ENCODE data around the gene CLTRN. TPM values are rescaled to one million over a fixed set of nuclear protein-coding genes. Genes with fewer than 3 reads are reported as not detected.

The CLTRN gene
- total RNA-seq, 1 donor from 2014 or later, result 0.16 TPM

DNA sequence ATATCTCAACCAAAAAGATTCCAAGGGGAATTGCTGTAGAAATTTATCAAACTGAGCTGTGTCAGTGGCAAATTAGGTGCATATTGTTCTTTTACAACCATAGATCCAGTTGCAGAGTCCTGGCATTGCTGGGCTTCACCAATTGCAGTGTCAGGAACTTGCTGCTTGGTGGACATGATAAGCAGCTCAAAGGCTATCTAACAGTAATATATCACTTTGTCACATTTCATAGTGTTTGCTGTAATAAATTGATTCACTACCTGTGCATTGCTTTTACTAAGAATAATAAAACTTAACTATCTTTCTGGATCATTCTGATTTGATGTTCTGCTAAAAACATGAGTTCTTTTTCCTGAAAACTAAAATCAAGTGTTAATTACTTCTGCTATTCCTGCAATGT is 33.0 kb downstream of the CLTRN start:
- Mint-ChIP-seq H3K36me3 (ENCODE audit: low read depth) (no peaks in the 10 kb centered on the region), H3K9me3 (no peaks in the 10 kb centered on the region), H3K27ac (no peak overlapping the region), H3K4me1 (no peaks in the 10 kb centered on the region), H3K27me3 (peaks cover 5% of the 10 kb centered on the region), H3K4me3 (no peak overlapping the region)
- intact Hi-C loops (cut with micrococcal nuclease), result no loop called here
- no peak for DNase-seq

DNA sequence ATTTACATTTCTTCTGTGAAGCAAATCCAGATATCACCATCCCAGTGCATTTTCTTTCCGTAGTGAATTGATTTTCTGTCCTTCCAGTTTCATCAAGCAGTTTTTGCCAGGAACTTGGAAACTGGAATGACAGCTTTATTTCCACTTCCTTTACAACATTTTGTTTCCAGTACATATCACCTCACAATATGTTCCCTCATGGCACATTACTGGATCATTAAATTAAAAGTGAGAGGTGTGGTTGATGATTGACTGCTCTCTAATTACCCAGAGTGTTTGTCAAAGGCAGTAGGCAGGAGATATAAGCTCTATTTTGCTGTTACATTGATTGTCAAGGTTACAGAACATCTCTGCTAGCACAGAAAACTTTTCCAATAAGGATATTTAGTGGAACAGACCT is 41.6 kb downstream of the CLTRN start:
- DNase-seq, result no peak
- Mint-ChIP-seq H3K9me3 (no peaks in the 10 kb centered on the region), H3K36me3 (ENCODE audit: low read depth) (no peaks in the 10 kb centered on the region), H3K4me1 (no peaks in the 10 kb centered on the region), H3K27me3 (peaks cover 2% of the 10 kb centered on the region), H3K4me3 (no peak overlapping the region), H3K27ac (no peak overlapping the region)
- intact Hi-C loops (cut with micrococcal nuclease), result no loop called here

GRCh38 chrX:15619053-15619755 is 45.4 kb downstream of the CLTRN start:
- DNase-seq, result no peak
- Mint-ChIP-seq H3K27me3 (peaks cover 2% of the 10 kb centered on the region), H3K36me3 (ENCODE audit: low read depth) (no peaks in the 10 kb centered on the region), H3K4me1 (no peaks in the 10 kb centered on the region), H3K4me3 (no peak overlapping the region), H3K9me3 (no peaks in the 10 kb centered on the region), H3K27ac (no peak overlapping the region)
- intact Hi-C loops (cut with micrococcal nuclease), result no loop called here

GRCh38 chrX:15617111-15617510 is 47.5 kb downstream of the CLTRN start:
- H3K4me3 Mint-ChIP-seq, result no peak overlapping the region
- no peak overlapping the region for H3K27ac Mint-ChIP-seq
- H3K36me3 Mint-ChIP-seq (ENCODE audit: low read depth), result no peaks in the 10 kb centered on the region
- no peaks in the 10 kb centered on the region for H3K9me3 Mint-ChIP-seq
- intact Hi-C loops (cut with micrococcal nuclease), result no loop called here
- H3K4me1 Mint-ChIP-seq, result no peaks in the 10 kb centered on the region
- H3K27me3 Mint-ChIP-seq, result peaks cover 2% of the 10 kb centered on the region
- DNase-seq, result no peak

DNA sequence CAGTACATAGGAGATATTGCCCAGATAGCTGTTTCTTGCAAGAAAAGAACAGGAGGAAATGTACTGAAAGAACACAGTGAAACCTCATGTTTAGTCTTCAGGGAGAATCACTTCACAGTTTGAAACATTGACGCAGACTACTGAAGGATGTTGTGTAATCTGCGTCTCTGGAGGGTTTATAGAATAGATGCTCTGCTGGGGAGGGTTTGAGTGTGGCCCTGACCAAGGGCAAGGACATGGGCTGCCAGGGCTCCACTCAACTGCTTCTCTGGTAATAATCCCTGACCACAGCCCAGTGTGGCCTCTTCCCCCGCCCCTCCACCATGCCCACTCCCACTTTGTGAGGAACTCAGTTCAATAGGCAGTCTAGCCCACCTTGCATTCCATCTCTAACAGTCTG is 48.1 kb downstream of the CLTRN start:
- intact Hi-C loops (cut with micrococcal nuclease), result no loop called here
- Mint-ChIP-seq H3K36me3 (ENCODE audit: low read depth) (no peaks in the 10 kb centered on the region), H3K9me3 (no peaks in the 10 kb centered on the region), H3K27me3 (peaks cover 2% of the 10 kb centered on the region), H3K4me3 (no peak overlapping the region), H3K4me1 (no peaks in the 10 kb centered on the region), H3K27ac (no peak overlapping the region)
- DNase-seq, result no peak

DNA sequence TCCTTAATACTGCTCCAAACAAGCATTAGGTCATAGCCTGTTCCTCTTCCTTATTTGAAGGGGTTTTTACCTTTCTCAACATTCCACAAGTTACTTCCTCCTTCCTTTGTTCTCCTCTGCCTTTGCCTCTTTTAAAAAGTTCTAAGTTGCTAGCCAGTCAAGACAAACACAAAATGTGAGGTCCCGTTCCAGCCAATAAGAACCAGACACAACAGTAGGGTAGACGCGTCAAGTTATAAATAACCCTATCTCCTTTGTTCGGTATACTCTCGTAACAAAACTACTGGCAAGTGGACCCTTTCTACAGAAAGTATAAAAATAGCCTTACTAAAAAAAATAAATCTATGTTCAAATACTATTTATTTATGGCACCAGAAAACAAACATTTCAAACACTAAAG is 57.5 kb downstream of the CLTRN start:
- Mint-ChIP-seq H3K9me3 (no peaks in the 10 kb centered on the region), H3K27ac (no peak overlapping the region), H3K36me3 (ENCODE audit: low read depth) (no peaks in the 10 kb centered on the region), H3K4me1 (no peaks in the 10 kb centered on the region), H3K27me3 (peaks cover 2% of the 10 kb centered on the region), H3K4me3 (no peak overlapping the region)
- no peak for DNase-seq
- intact Hi-C loops (cut with micrococcal nuclease), result no loop called here

GRCh38 chrX:15606136-15606535 is 58.5 kb downstream of the CLTRN start:
- Mint-ChIP-seq H3K4me1 (no peaks in the 10 kb centered on the region), H3K27ac (no peak overlapping the region), H3K36me3 (ENCODE audit: low read depth) (no peaks in the 10 kb centered on the region), H3K9me3 (no peaks in the 10 kb centered on the region), H3K27me3 (peaks cover 2% of the 10 kb centered on the region), H3K4me3 (no peak overlapping the region)
- DNase-seq, result no peak
- intact Hi-C loops (cut with micrococcal nuclease), result no loop called here

DNA sequence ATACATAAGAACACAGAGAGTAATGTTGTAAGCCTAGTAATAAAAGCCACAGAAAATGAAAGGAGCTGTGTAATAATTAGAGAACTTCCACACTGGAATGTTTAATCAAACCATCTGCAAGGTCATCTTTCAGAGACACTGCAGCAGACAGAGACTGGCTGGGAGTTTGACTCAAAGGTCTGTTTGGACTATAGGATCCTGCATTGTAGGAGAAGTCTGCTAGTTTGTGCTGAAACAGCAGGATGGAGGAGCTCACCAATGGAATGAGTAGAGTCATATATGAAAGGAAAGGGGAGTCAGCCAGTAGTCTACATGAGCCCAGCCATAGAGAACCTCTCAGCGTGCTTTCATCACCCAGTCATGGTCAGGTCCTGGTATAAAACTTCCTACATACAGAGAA is 59.4 kb downstream of the CLTRN start:
- Mint-ChIP-seq H3K4me3 (no peak overlapping the region), H3K9me3 (no peaks in the 10 kb centered on the region), H3K4me1 (no peaks in the 10 kb centered on the region), H3K27me3 (peaks cover 2% of the 10 kb centered on the region), H3K27ac (no peak overlapping the region), H3K36me3 (ENCODE audit: low read depth) (no peaks in the 10 kb centered on the region)
- intact Hi-C loops (cut with micrococcal nuclease), result no loop called here
- no peak for DNase-seq

DNA sequence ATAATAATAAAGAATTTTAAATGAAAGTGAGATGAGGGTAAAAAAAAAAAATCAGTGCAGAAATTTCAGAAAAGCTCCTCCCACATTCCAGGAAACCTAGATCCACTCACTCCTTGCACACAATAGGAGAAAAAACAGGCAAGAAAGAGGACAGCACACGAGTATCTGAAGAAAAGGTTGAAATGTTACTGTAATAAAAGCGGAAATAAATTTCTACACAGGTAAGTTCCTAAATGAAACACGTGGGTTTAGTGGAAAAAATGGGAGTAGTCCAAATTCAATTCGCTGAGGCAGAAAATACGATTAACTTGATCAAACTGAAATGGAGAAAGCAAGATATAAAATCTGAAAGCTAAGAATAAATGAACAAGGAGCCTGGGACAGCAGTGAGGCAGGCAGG is 61.8 kb downstream of the CLTRN start:
- H3K4me3 Mint-ChIP-seq, result no peak overlapping the region
- intact Hi-C loops (cut with micrococcal nuclease), result no loop called here
- DNase-seq, result no peak

DNA sequence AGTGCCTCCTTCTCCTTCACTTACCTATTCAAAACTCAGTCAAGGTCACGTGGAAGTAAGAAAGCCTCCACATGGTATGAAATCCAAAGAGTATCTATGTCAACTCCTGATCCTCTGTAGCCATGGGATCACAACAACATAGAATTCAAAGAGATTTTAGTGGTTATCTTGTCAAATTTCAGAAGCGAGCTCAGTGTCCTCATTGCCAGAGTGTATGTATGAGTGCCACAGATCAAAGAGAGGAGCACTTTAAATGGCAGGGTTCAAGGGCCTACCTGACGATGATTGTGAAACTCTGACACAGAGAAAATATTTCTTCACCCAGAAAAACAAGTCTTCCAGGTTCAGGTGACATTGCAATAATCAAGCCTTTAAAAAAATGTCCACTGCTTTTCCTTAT is 62.7 kb downstream of the CLTRN start:
- Mint-ChIP-seq H3K4me1 (no peaks in the 10 kb centered on the region), H3K4me3 (no peak overlapping the region), H3K27me3 (peaks cover 2% of the 10 kb centered on the region), H3K36me3 (ENCODE audit: low read depth) (no peaks in the 10 kb centered on the region), H3K27ac (no peak overlapping the region), H3K9me3 (no peaks in the 10 kb centered on the region)
- intact Hi-C loops (cut with micrococcal nuclease), result no loop called here
- no peak for DNase-seq

More for the DNA sequence above, 61.8 kb downstream of the CLTRN start:
- H3K4me1 Mint-ChIP-seq, result no peaks in the 10 kb centered on the region
- H3K27me3 Mint-ChIP-seq, result peaks cover 2% of the 10 kb centered on the region
- H3K36me3 Mint-ChIP-seq (ENCODE audit: low read depth), result no peaks in the 10 kb centered on the region
- no peaks in the 10 kb centered on the region for H3K9me3 Mint-ChIP-seq
- no peak overlapping the region for H3K27ac Mint-ChIP-seq

DNA sequence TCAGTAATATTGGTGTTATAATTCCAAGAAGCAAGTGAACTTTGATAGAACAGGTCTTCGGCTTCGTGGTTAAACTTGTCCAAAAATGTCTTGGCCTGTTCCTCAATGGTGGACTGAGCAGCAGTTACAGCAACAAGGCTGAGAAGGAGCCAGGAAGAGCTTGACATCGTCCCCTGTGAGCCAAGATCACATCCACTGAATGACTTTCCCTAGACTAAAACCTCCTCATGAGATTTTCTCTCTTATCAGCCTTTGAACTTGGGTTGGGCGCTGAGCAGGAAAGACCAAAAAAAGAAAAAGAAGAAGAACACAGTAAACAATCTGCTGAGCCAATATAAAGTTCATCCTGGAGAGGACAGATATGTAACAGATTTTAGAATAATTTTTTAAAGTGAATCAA is 63.9 kb downstream of the CLTRN start, which contains the start of gene ACE2:
Gene ACE2, minus strand, starts transcription at position 216 of the 400 bp plus-strand sequence. Its CDS starts 49 bp downstream, at position 167.
- Mint-ChIP-seq H3K4me3 (no peak within 1 kb of the TSS), H3K4me1 (no peaks in the 10 kb centered on the region), H3K9me3 (no peaks in the 10 kb centered on the region), H3K27me3 (peaks cover 2% of the 10 kb centered on the region), H3K27ac (no peak within 1 kb of the TSS), H3K36me3 (ENCODE audit: low read depth) (no peaks in the 10 kb centered on the region)
- intact Hi-C loops (cut with micrococcal nuclease), result no loop called here
- DNase-seq, result no peak

DNA sequence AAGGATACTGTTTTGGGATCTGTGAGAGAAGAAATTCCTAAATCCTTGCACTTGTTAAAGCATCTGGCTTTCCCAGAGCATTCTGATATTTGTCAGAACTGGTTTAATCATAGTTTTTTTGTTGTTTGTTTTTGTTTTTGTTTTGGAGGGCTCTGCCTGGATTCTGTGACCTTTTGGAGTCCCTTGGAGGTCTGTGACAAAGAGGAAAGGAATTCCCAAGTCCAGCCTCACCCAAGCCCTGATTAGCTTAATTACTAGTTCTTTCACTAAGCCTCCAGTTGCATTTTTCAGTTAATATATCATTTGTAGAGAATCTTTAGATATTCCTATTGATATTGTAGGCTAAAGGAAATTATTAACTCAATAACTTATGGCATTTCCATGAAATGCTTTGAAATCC is 64.6 kb downstream of the CLTRN start:
- no peaks in the 10 kb centered on the region for H3K36me3 Mint-ChIP-seq (ENCODE audit: low read depth)
- no peak for DNase-seq
- H3K27me3 Mint-ChIP-seq, result peaks cover 2% of the 10 kb centered on the region
- H3K9me3 Mint-ChIP-seq, result no peaks in the 10 kb centered on the region
- no peak overlapping the region for H3K4me3 Mint-ChIP-seq
- no peaks in the 10 kb centered on the region for H3K4me1 Mint-ChIP-seq
- H3K27ac Mint-ChIP-seq, result no peak overlapping the region
- intact Hi-C loops (cut with micrococcal nuclease), result no loop called here

DNA sequence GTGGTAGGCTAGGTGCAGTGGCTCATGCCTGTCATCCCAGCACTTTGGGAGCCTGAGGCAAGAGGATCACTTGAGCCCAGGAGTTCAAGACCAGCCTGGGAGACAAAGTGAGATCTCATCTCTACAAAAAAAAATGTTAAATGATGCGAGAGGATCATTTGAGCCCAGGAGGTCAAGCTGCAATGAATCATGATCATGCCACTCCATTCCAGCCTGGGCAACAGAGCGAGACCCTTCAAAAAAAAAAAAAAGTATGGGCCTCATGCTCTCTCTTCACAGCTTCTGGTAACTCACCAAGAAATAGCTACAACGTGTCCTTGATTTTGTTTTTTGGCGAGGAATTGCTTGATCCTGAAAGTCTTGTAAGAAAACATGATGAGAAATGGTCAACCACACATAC is 65.1 kb downstream of the CLTRN start:
- Mint-ChIP-seq H3K4me3 (no peak overlapping the region), H3K9me3 (no peaks in the 10 kb centered on the region), H3K27me3 (peaks cover 2% of the 10 kb centered on the region), H3K27ac (no peak overlapping the region), H3K4me1 (no peaks in the 10 kb centered on the region), H3K36me3 (ENCODE audit: low read depth) (no peaks in the 10 kb centered on the region)
- no peak for DNase-seq
- intact Hi-C loops (cut with micrococcal nuclease), result no loop called here

DNA sequence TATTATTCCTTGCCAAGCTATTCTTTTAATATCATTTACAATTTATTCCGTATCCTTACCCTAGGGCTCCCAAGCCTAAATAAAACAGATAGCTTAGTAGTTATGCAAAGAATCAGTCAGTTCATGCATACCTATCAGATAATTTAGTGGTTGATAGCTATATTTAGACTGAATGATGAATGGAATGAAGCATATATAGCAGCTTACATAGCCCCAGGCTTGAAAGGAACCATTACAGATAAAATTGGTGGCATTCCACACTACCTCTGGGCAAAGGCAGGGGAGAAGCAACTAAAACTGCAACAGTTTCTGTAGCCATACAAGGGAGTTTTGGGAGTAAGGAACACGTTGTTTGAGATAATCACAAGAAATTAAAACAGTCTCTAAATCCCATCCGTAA is 66.6 kb downstream of the CLTRN start:
- H3K27me3 Mint-ChIP-seq, result peaks cover 2% of the 10 kb centered on the region
- no peaks in the 10 kb centered on the region for H3K4me1 Mint-ChIP-seq
- H3K9me3 Mint-ChIP-seq, result no peaks in the 10 kb centered on the region
- no peak for DNase-seq
- no peaks in the 10 kb centered on the region for H3K36me3 Mint-ChIP-seq (ENCODE audit: low read depth)
- no peak overlapping the region for H3K4me3 Mint-ChIP-seq
- intact Hi-C loops (cut with micrococcal nuclease), result no loop called here
- H3K27ac Mint-ChIP-seq, result no peak overlapping the region

DNA sequence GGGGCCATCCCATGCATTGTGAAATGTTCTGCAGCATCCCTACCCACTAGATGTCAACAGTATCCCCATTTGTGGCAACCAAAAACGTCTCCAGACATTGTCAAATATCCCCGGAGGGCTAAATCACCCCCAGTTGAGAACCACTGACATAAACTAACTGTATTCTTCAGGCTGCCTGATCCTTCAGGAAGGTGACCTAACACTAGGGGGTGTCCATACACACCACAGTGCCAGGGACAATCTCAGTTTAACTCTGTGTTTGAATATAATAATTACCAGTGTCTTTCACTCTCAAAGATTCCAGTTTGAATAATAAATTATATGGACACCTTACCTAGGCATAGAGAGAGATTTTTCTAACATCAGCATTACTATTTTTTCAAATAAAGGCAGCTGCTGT is 70.2 kb downstream of the CLTRN start:
- no peak for DNase-seq
- Mint-ChIP-seq H3K36me3 (ENCODE audit: low read depth) (no peaks in the 10 kb centered on the region), H3K4me1 (no peaks in the 10 kb centered on the region), H3K9me3 (no peaks in the 10 kb centered on the region), H3K27me3 (peaks cover 11% of the 10 kb centered on the region), H3K4me3 (no peak overlapping the region), H3K27ac (no peak overlapping the region)
- intact Hi-C loops (cut with micrococcal nuclease), result no loop called here
